DMS153 treated with DMSO at 0.1 percent for 48 hours (cell line): Measurements from ENCODE around the gene FAF1.

Experiments used
- DNase-seq: peaks from one replicate; lab custom pipeline; 2025; ENCODE audit not compliant: unreplicated experiment; lab: John Stamatoyannopoulos, UW

FAF1 gene

GRCh38 chr1:50421768-50422674 is 538.0 kb downstream of the FAF1 start:
- no peak for DNase-seq

- DNase-seq, result no peak
Observed at GRCh38 chr1:50421366-50421748, 538.7 kb downstream of the FAF1 start.

- DNase-seq, result no peak
Observed at GRCh38 chr1:50420689-50421365, 539.2 kb downstream of the FAF1 start.

- DNase-seq, result no peak
Observed at GRCh38 chr1:50419907-50420677, 540.0 kb downstream of the FAF1 start.

- DNase-seq, result no peak
Observed at GRCh38 chr1:50419192-50419906, 540.7 kb downstream of the FAF1 start.

GRCh38 chr1:50418600-50419109 is 541.4 kb downstream of the FAF1 start:
- no peak for DNase-seq

GRCh38 chr1:50417946-50418599 is 542.0 kb downstream of the FAF1 start:
- no peak for DNase-seq

- no peak for DNase-seq
Observed at GRCh38 chr1:50417507-50417906, 542.6 kb downstream of the FAF1 start.

- no peak for DNase-seq
Observed at GRCh38 chr1:50416553-50417453, 543.3 kb downstream of the FAF1 start.

GRCh38 chr1:50416150-50416527 is 543.9 kb downstream of the FAF1 start:
- no peak for DNase-seq

GRCh38 chr1:50415235-50416149 is 544.6 kb downstream of the FAF1 start:
- no peak for DNase-seq

GRCh38 chr1:50414853-50415234 is 545.2 kb downstream of the FAF1 start:
- DNase-seq, result no peak

GRCh38 chr1:50412813-50413476 is 547.1 kb downstream of the FAF1 start:
- no peak for DNase-seq

- no peak for DNase-seq
Observed at GRCh38 chr1:50405814-50406213, 554.3 kb downstream of the FAF1 start.

GRCh38 chr1:50393522-50394120 is 566.4 kb downstream of the FAF1 start:
- DNase-seq, result no peak
